GM12873 (cell line): ENCODE results near the gene DDI2.

Source experiments
- TF ChIP-seq, protein P1 (sequence below): IDR thresholded peaks from 2 replicates; pipeline ENCODE4 v1.5.1; 2012; ENCODE audit warnings: low read depth, mild to moderate bottlenecking, moderate library complexity, low read length, control low read depth; ENCODE audit not compliant: insufficient read depth; ENCODE audit errors: missing control alignments

Gene DDI2

GRCh38 chr1:15622712-15623373, 5.6 kb downstream of the DDI2 start:
- TF ChIP-seq, protein P1, sequence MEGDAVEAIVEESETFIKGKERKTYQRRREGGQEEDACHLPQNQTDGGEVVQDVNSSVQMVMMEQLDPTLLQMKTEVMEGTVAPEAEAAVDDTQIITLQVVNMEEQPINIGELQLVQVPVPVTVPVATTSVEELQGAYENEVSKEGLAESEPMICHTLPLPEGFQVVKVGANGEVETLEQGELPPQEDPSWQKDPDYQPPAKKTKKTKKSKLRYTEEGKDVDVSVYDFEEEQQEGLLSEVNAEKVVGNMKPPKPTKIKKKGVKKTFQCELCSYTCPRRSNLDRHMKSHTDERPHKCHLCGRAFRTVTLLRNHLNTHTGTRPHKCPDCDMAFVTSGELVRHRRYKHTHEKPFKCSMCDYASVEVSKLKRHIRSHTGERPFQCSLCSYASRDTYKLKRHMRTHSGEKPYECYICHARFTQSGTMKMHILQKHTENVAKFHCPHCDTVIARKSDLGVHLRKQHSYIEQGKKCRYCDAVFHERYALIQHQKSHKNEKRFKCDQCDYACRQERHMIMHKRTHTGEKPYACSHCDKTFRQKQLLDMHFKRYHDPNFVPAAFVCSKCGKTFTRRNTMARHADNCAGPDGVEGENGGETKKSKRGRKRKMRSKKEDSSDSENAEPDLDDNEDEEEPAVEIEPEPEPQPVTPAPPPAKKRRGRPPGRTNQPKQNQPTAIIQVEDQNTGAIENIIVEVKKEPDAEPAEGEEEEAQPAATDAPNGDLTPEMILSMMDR = no peak

DNA sequence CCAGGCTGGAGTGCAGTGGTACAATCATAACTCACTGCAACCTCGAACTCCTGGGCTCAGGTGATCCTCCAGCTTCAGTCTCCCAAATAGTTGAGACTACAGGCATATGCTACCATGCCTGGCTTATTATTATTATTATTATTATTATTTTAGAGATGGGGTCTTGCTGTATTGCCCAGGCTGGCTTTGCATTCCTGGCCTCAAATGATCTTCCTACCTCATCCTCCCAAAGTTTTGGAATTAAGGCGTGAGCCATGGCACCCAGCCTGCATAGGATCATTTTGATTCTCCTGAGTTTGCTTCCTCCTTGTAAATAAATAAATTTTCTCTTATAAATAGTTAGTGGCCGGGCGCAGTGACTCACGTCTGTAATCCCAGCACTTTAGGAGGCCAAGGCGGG, 6.2 kb downstream of the DDI2 start:
- TF ChIP-seq, protein P1 = no peak

- TF ChIP-seq, protein P1 = no peak
Observed at GRCh38 chr1:15624133-15624714, 7.0 kb downstream of the DDI2 start.

DNA sequence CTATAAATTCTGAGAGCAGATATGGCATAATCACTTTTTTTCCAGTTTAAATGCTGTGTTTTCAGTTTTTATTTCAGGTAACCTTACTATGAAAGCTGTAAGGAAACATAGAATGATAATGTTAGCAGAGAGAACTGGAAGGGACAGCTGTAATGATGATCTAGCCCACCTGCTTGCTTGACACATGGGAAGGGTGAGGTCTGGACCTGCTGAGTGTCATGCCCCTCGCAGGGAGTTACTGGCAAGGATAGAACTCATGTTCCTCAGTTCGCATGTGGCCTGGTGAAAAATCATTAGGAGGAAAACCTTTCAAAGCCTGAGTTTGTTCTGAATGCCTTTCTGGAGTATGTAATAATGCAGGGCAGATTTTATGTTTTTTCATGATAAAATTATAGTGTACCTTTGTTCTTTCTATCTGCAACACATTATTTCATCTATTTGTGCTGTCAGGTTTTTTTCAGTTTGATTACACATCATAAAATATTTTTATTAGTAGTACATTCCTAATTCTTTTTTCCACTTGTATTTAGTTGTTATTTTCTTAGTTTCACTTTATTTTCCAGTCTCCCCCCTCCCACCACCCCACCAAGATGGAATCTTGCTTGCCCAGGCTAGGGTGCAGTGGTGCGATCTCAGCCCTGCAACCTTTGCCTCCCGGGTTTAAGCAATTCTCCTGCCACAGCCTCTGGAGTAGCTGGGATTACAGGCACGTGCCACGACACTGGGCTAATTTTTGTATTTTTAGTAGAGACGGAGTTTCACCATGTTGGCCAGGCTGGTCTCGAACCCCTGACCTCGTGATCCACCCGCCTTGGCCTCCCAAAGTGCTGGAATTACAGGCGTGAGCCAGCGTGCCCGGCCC, 8.0 kb downstream of the DDI2 start:
- TF ChIP-seq, protein P1 = no peak

DNA sequence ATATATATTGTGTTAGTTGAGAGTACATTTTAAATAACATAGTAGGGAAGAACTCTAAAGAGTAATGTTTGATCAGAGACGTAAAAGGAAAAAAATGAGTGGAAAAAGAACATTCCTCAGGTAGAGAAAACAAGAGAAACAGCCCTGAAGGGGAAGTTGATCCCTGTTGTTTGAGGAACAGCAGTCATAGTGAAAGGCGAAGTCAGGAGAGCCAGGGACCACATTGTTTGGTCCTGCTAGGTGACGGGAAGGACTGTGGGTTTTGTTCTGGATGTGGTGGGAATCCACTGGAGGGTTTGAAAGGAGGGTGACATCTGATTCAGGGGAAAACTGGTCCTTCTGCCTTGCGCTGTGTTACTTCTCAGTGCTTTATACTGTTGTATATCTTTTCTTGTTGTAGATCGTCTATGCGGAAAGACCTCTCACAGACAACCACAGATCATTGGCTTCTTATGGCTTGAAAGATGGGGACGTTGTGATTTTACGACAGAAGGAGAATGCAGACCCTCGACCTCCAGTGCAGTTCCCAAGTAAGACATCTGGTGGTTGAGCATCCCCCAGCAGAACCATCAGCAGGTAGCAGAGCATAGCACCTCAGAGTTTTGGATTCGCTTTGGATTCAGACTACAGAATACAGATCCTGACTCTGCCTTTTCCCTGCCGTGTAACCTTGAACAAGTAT, 9.2 kb downstream of the DDI2 start:
- TF ChIP-seq, protein P1 = no peak

DNA sequence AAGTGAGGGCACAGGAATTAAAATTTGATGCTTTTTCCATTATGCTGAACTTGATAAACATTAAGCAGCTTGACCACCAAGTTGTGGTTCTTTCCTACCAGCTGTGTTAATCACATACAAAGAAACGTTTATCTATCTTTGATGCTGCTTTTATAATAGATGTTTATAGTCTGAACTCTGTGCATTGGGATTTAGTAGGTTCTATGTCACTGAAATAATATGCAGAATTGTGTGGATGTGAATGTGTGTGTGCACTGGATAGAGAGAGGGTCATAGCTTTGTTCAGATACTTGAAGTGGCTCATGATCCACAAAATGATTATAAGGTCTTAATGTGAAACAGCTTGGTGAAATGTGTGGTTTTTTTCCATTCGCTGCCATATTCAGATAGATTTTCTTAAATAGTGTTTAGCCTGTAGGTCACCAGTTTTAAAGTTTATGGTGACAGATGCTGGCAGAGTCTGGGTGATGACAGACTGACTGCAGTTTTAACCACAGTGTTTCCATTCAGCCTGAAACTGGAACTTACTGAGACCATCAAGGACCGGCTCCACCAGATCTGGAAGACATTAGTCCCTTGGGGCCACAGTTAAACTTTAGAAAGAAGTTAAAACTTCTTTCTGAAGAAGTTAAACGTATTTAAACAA, 10.2 kb downstream of the DDI2 start:
- TF ChIP-seq, protein P1 = no peak
